Activated CD4-positive, alpha-beta T cell treated with anti-CD3 and anti-CD28 coated beads, Interleukin-2, amount 50 U/mL, for 16 hours (primary cell): ENCODE results near the gene STEAP1B.
"Not testable (repeated sequence)": the region's sequence is repeated elsewhere in the genome, so short reads cannot be mapped to it uniquely, and the experiment has no call there.

Experiments used
- DNase-seq: peaks from one replicate; pipeline ENCODE4 v3.0.0-alpha.2; 2020

STEAP1B gene

GRCh38 chr7:22499888-22500689 is at the start of gene STEAP1B:
TSS of gene STEAP1B (minus strand) at chr7:22500188. CDS start at chr7:22494855, 5,333 bp downstream.
- peak; percentile 88 for DNase-seq

- DNase-seq, result no peak
These were observed 49.1 kb upstream of the STEAP1B start for GRCh38 chr7:22549051-22549450.

GRCh38 chr7:22548313-22548712 is 48.3 kb upstream of the STEAP1B start:
- DNase-seq, result no peak

GRCh38 chr7:22546769-22547168 is 46.8 kb upstream of the STEAP1B start:
- DNase-seq, result no peak

- no peak for DNase-seq
These were observed 45.5 kb upstream of the STEAP1B start for GRCh38 chr7:22545529-22545928.

GRCh38 chr7:22544245-22544644 is 44.3 kb upstream of the STEAP1B start:
- no peak for DNase-seq

GRCh38 chr7:22543169-22543568 is 43.2 kb upstream of the STEAP1B start:
- DNase-seq, result no peak

- DNase-seq, result no peak
These were observed 42.7 kb upstream of the STEAP1B start for GRCh38 chr7:22542669-22543068.

GRCh38 chr7:22542254-22542653 is 42.3 kb upstream of the STEAP1B start:
- DNase-seq, result no peak

GRCh38 chr7:22541789-22542188 is 41.8 kb upstream of the STEAP1B start:
- DNase-seq, result no peak

GRCh38 chr7:22528537-22528936 is 28.5 kb upstream of the STEAP1B start:
- not testable (repeated sequence) for DNase-seq

GRCh38 chr7:22524353-22524947 is 24.5 kb upstream of the STEAP1B start:
- DNase-seq, result not testable (repeated sequence)

GRCh38 chr7:22523478-22524352 is 23.7 kb upstream of the STEAP1B start:
- DNase-seq, result peak; percentile 11

GRCh38 chr7:22519560-22519959 is 19.6 kb upstream of the STEAP1B start:
- not testable (repeated sequence) for DNase-seq

- DNase-seq, result not testable (repeated sequence)
These were observed 17.0 kb upstream of the STEAP1B start for GRCh38 chr7:22516950-22517349.

- not testable (repeated sequence) for DNase-seq
These were observed 15.0 kb upstream of the STEAP1B start for GRCh38 chr7:22514963-22515362.

GRCh38 chr7:22507320-22507719 is 7.3 kb upstream of the STEAP1B start:
- DNase-seq, result not testable (repeated sequence)

GRCh38 chr7:22506316-22507020 is 6.5 kb upstream of the STEAP1B start:
- DNase-seq, result not testable (repeated sequence)

- DNase-seq, result not testable (repeated sequence)
These were observed 4.5 kb upstream of the STEAP1B start for GRCh38 chr7:22504519-22504918.

- not testable (repeated sequence) for DNase-seq
These were observed 2.1 kb upstream of the STEAP1B start for GRCh38 chr7:22502104-22502503.

GRCh38 chr7:22501336-22501735 is 1.3 kb upstream of the STEAP1B start:
- peak; percentile 35 for DNase-seq

- no peak for DNase-seq
These were observed 944 bp downstream of the STEAP1B start for GRCh38 chr7:22499044-22499443.

- DNase-seq, result not testable (repeated sequence)
These were observed 3.1 kb downstream of the STEAP1B start for GRCh38 chr7:22496912-22497311.
